Activated gamma-delta T cell (primary cell): ENCODE data around the gene OR52K2.
"Not testable (repeated sequence)": the region's sequence is repeated elsewhere in the genome, so short reads cannot be mapped to it uniquely, and the experiment has no call there.

Source experiments
- DNase-seq: peaks from one replicate; lab custom pipeline; 2025; lab: John Stamatoyannopoulos, UW

Gene OR52K2

GRCh38 chr11:4480577-4481239 lies 31.6 kb downstream of the OR52K2 start:
- no peak for DNase-seq

DNA sequence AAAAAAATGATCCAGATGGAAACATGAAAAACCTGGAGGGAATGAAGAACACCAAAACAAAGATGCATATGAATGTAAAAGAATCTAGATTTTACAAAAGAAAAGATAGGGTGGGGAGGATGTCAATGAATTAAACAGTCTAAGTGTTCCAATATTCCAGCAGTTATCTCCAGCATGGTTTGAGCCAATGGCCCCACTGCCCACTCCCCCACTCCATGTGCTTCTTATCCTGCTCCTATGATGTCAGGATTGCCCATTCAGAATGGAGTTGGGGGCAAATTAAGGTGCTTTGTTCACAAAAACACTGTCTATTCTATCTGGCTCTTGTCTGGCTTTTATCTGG lies 32.1 kb downstream of the OR52K2 start:
- DNase-seq = no peak

GRCh38 chr11:4482445-4482844 lies 33.4 kb downstream of the OR52K2 start, which contains the start of gene OR52K1:
TSS of gene OR52K1 (plus strand) at chr11:4482646. CDS start at chr11:4488901, 6,255 bp downstream.
- no peak for DNase-seq

- DNase-seq = no peak
Measured at GRCh38 chr11:4484310-4484709, 35.2 kb downstream of the OR52K2 start.

- not testable (repeated sequence) for DNase-seq
Measured at GRCh38 chr11:4491405-4491804, 42.3 kb downstream of the OR52K2 start.

GRCh38 chr11:4491878-4492606 lies 42.9 kb downstream of the OR52K2 start:
- DNase-seq = no peak

- DNase-seq = no peak
Measured at GRCh38 chr11:4493480-4493818, 44.4 kb downstream of the OR52K2 start.

GRCh38 chr11:4495487-4495886 lies 46.4 kb downstream of the OR52K2 start:
- no peak for DNase-seq

DNA sequence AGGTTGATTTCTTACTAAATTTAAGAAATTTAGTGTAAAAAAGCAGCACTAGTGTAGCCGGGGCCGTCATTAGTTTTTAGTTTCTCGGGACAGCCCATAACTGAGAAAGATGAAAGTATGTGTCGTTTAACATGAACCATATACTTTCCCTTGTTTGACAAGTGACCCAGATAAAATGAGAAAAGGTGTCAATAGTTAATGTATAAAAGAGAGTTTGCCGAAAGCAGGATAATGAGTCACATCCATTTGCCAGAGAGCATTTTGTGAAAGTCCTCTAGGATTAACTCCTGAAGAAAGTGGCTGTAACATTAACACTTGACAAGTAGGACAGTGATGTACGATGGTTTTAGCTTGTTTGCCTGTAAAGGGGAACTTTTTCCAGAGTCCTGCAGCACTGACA lies 46.9 kb downstream of the OR52K2 start:
- DNase-seq = no peak

DNA sequence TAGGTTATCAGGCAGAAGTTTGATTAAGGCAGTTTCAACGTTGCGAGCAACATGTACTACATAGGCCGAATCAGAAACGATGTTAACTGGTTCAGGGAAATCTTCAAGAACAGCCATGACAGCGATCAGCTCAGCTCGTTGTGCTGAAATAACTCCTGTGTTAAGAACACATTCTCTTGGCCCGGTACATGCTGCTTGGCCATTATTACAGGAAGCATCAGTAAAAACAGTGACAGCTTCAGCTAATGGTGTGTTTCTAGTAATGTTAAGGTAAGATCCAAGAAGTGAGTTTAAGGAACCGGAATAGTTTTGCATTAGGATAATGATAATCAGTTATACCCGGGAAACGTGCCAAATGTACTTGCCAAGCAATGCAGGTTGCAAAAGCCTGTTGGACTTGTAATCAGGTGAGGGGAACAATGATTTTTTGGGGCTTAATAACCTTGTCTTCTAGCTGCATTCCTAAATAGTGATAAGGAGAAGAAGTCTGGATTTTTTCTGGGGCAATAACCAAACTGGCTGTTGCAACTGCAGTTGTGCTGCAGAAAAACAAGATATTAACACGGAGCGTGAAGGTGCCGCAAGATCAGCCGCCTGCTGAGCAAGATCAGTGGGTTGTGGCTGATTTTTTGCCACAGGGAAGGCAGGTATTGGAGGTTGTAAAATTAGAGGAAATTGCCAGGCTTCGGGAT lies 47.6 kb downstream of the OR52K2 start:
- no peak for DNase-seq
